HG02571 (cell line): Measurements from ENCODE around the gene RMDN2.
"Not testable (repeated sequence)": the region's sequence is repeated elsewhere in the genome, so short reads cannot be mapped to it uniquely, and the experiment has no call there.

Source experiments
- ATAC-seq: cut with Tn5 transposase; IDR thresholded peaks from one replicate; pipeline ENCODE4 v1.9.1; 2021; ENCODE audit warnings: mild to moderate bottlenecking, moderate library complexity; ENCODE audit not compliant: unreplicated experiment

RMDN2 gene

GRCh38 chr2:37928377-37928776 is 3.3 kb downstream of the RMDN2 start:
- ATAC-seq, result no peak

- ATAC-seq, result not testable (repeated sequence)
Measured at GRCh38 chr2:37930392-37930791, 5.3 kb downstream of the RMDN2 start.

- ATAC-seq, result not testable (repeated sequence)
Measured at GRCh38 chr2:37932873-37933272, 7.8 kb downstream of the RMDN2 start.

DNA sequence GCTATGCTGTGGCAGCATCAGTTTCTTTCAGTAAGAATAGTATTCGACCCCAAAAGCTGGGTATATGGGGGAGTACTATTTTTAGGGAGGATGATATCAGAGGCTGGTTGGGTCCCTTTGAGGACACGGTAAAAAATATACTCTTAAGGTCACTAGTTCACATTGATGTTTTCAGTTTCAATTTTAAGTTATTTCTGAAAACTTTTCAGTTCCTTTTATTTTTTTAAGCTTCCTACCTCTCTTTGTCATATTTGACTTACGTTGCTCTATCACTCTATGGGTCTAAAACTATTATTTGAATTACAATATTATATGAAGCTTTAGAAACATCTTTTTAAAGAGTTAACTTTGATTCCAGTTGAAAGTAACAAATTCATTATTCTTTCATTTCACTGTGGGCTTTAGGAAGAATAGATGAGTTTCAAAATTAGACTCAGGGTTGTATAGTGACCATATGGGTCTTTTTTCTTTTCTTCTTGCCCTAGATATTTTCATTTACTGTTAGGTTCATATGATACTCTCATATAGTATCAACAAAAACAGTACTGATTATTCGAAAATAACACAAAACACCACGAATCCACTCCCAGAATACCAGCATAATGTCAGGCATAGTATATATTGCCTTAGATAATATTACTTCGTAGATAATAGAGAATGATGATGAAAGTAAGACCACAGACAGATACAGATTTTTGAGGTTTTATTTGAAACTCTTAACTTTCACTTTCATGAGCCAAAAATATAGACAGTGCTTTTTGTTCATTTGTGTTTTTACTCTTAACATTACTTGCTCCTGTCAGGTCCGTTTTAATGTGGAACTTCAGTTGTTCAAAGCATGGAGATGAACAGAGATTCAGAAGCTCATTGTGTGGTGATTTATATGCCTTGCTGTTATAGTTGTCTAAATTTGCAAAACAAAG is 9.8 kb downstream of the RMDN2 start:
- peak; percentile 74 for ATAC-seq

DNA sequence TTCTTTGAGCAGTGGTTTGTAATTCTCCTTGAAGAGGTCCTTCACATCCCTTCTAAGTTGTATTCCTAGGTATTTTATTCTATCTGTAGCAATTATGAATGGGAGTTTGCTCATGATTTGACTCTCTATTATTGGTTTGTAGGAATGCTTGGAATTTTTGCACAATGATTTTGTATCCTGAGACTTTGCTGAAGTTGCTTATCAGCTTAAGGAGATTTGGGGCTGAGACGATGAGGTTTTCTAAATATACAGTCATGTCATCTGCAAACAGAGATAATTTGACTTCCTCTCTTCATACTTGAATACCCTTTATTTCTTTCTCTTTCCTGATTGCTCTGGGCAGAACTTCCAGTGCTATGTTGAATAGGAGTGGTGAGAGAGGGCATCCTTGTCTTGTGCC is 12.5 kb downstream of the RMDN2 start:
- not testable (repeated sequence) for ATAC-seq

- ATAC-seq, result not testable (repeated sequence)
Measured at GRCh38 chr2:37941267-37941666, 16.2 kb downstream of the RMDN2 start.

GRCh38 chr2:37944268-37944667 is 19.2 kb downstream of the RMDN2 start:
- no peak for ATAC-seq

GRCh38 chr2:37947306-37947705 is 22.2 kb downstream of the RMDN2 start:
- no peak for ATAC-seq

DNA sequence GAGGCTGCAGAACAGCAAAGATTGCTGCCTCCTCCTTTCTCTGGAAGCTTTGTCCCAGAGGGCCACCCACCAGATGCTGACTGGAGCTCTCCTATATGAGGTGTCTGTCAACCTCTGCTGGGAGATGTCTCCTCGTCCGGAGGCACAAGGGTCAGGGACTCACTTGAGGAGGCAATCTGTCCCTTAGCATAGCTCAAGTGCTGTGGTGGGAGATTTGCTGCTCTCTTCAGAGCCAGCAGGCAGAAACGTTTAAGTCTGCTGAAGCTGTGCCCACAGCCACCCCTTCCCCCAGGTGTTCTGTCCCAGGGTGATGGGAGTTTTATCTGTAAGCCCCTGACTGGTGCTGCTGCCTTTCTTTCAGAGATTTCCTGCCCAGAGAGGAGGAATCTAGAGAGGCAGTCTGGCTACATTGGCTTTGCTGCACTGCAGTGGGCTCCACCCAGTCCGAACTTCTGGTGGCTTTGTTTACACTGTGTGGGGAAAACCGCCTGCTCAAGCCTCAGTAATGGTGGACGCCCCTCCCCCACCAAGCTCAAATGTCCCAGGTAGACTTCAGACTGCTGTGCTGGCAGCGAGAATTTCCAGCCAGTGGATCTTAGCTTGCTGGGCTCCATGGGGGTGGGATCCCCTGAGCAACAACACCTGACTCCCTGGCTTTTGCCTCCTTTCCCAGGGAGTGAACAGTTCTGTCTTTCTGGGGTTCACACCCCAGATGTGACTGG is 37.1 kb downstream of the RMDN2 start:
- not testable (repeated sequence) for ATAC-seq

DNA sequence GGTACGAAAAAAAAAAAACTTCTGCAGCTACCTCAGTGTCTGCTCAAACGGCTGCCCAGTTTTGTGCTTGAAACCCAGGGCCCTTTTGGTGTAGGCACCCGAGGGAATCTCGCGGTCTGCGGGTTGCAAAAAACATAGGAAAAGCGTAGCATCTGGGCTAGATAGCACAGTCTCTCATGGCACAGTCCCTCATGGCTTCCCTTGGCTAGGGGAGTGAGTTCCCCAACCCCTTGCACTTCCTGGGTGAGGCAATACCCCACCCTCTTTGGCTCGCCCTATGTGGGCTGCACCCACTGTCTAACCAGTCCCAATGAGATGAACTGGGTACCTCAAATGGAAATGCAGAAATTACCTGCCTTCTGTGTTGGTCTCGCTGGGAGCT is 37.6 kb downstream of the RMDN2 start:
- ATAC-seq, result not testable (repeated sequence)

DNA sequence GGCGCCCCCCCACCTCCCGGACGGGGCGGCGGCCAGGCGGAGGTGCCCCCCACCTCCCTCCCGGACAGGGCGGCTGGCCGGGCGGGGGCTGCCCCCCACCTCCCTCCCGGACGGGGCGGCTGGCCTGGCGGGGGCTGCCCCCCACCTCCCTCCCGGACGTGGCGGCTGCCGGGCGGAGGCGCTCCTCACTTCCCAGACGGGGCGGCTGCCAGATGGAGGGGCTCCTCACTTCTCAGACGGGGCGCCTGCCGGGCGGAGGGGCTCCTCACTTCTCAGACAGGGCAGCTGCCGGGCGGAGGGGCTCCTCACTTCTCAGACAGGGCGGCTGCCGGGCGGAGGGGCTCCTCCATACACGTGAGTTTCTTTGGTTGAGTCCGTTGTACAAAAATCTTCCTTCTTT is 38.8 kb downstream of the RMDN2 start:
- not testable (repeated sequence) for ATAC-seq

DNA sequence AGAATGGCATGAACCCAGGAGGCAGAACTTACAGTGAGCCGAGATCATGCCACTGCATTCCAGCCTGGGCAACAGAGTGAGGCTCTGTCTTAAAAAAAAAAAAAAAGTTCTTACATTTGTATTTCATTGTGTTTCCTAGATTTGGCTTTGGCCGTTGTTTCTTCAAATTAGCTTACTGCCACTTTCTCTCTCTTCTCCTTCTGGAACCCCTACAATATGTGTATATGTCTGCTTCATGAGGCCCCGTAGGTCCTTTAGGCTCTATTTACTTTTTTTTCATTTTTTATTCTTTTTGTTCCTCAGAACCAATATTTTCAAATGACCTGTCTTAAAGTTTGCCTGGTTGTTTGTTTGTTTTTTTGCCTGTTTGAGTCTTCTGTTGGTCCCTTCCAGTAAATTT is 41.2 kb downstream of the RMDN2 start:
- ATAC-seq, result no peak

DNA sequence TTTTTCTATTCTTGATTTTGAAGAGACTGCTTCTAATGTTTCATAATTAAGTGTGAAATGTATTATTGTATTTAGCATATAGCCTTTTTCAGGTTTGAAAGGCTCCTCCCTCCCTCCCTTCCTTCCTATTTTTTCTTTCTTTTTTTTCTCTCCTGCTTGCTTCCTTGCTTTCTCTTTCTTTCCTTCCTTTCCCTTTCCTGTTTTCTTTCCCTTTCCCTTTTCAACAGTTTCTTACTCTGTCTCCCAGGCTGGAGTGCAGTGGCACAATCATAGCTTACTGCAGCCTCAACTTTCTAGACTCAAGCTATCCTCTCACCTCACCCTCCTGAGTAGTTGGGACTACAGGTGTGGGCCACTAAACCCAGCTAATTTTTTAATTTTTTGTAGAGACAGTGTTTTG is 44.6 kb downstream of the RMDN2 start:
- ATAC-seq, result no peak

DNA sequence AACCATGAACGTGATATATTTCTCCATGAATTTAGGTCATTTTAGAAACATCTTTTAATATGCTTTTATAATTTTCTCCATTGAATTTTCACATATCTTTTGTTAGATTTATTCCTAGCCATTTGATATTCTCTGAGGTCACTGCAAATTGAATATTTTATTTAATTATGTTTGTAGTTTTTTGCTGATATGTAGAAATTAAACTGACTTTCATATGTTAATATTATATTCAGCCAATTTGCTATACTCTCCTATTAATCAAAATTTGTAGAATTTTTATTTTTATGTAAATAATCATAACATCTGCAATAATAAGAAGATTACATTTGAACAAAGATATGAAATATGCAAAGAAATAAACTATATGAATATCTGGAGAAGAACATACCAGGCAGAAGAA is 46.9 kb downstream of the RMDN2 start:
- no peak for ATAC-seq

DNA sequence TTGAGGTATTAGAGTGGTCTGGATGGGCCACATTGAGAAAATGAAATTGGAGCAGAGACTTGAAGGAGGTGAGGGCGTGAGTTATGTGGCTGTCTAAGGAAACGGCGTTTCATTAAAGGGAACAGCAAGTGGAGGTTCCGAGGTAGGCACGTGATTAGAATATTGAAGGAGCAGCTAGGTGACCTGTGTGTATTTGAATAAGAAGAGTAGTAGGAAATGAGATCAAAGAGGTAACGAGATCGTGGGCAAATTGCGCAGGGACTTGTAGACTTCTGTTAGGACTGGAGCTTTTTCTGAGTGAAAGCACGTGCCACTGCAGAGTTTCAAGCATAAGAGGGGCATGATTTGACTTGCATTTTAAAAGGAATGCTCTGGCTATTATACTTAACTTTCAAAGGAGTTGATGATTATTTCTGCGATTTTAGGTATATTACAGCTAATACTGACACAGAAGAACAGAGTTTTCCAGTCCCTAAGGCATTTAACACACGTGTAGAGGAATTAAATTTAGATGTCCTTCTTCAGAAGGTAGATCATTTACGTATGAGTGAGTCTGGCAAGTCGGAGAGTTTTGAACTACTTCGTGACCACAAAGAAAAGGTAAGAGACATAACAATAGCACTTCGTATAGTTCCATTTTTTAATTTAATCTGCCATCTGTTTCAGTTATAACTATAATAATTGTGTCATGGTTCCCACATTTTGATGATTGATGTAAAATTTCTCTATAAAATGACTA is 48.7 kb downstream of the RMDN2 start:
- no peak for ATAC-seq

- no peak for ATAC-seq
Measured at GRCh38 chr2:37975808-37976207, 50.7 kb downstream of the RMDN2 start.

GRCh38 chr2:37976411-37976810 is 51.3 kb downstream of the RMDN2 start:
- ATAC-seq, result no peak

- ATAC-seq, result no peak
Measured at GRCh38 chr2:37982147-37982582, 57.1 kb downstream of the RMDN2 start.

GRCh38 chr2:37982847-37983246 is 57.8 kb downstream of the RMDN2 start:
- ATAC-seq, result no peak

GRCh38 chr2:37983719-37984118 is 58.6 kb downstream of the RMDN2 start:
- no peak for ATAC-seq

GRCh38 chr2:37984176-37984575 is 59.1 kb downstream of the RMDN2 start:
- no peak for ATAC-seq
